HL-60 (cell line): ENCODE data around the gene ZNF521.

Experiments
- POLR2AphosphoS5 ChIP-seq: IDR thresholded peaks from 2 replicates; pipeline ENCODE4 v1.6.1; 2012; ENCODE audit warnings: low read depth
- TF ChIP-seq, protein P1 (sequence below): IDR thresholded peaks from one replicate; pipeline ENCODE4 v1.5.1; 2011; ENCODE audit warnings: low read length, control low read depth, inconsistent platforms; ENCODE audit not compliant: insufficient read depth
- TF ChIP-seq, protein P2 (sequence below): IDR thresholded peaks from 2 replicates; pipeline ENCODE4 v1.6.1; 2012; ENCODE audit warnings: low read depth; ENCODE audit not compliant: insufficient replicate concordance

DNA sequence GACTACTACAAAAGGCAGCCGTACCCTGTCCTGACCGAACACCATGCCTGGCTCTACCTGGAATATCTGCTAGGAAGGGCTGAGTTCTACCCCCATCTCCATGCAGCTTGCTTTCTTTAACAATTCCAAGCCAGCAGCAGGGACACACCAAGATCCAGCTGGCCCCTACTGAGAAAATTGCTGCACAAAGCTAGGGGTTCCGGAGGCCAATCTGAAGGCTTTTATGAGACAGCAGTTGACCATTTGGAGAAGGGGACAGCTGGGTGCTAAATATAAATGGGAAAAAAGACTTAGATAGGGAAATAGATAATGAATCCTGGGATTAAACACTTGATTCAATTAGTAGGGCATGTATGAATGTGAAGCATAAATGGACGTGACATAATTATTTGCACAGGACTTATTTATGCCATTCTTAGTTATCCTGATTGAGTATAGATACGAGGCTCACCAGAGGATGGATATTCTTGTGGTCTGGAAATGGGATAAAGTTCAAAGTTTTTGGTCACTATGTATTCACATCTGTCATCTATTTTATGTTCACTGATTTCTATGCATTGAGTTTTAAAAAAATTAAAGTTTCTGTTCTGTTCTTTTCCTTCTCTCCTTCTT lies 204.0 kb downstream of the ZNF521 start:
- TF ChIP-seq, protein P1, sequence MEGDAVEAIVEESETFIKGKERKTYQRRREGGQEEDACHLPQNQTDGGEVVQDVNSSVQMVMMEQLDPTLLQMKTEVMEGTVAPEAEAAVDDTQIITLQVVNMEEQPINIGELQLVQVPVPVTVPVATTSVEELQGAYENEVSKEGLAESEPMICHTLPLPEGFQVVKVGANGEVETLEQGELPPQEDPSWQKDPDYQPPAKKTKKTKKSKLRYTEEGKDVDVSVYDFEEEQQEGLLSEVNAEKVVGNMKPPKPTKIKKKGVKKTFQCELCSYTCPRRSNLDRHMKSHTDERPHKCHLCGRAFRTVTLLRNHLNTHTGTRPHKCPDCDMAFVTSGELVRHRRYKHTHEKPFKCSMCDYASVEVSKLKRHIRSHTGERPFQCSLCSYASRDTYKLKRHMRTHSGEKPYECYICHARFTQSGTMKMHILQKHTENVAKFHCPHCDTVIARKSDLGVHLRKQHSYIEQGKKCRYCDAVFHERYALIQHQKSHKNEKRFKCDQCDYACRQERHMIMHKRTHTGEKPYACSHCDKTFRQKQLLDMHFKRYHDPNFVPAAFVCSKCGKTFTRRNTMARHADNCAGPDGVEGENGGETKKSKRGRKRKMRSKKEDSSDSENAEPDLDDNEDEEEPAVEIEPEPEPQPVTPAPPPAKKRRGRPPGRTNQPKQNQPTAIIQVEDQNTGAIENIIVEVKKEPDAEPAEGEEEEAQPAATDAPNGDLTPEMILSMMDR, result no peak
- TF ChIP-seq POLR2AphosphoS5, result no peak
- TF ChIP-seq, protein P2, sequence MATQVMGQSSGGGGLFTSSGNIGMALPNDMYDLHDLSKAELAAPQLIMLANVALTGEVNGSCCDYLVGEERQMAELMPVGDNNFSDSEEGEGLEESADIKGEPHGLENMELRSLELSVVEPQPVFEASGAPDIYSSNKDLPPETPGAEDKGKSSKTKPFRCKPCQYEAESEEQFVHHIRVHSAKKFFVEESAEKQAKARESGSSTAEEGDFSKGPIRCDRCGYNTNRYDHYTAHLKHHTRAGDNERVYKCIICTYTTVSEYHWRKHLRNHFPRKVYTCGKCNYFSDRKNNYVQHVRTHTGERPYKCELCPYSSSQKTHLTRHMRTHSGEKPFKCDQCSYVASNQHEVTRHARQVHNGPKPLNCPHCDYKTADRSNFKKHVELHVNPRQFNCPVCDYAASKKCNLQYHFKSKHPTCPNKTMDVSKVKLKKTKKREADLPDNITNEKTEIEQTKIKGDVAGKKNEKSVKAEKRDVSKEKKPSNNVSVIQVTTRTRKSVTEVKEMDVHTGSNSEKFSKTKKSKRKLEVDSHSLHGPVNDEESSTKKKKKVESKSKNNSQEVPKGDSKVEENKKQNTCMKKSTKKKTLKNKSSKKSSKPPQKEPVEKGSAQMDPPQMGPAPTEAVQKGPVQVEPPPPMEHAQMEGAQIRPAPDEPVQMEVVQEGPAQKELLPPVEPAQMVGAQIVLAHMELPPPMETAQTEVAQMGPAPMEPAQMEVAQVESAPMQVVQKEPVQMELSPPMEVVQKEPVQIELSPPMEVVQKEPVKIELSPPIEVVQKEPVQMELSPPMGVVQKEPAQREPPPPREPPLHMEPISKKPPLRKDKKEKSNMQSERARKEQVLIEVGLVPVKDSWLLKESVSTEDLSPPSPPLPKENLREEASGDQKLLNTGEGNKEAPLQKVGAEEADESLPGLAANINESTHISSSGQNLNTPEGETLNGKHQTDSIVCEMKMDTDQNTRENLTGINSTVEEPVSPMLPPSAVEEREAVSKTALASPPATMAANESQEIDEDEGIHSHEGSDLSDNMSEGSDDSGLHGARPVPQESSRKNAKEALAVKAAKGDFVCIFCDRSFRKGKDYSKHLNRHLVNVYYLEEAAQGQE, result no peak
